HEK293 (cell line): ENCODE data around the gene CRB3.

Source experiments
- GLIS2 ChIP-seq: fragments of 450-650 bp; formaldehyde crosslinking; IDR thresholded peaks from 2 replicates; pipeline ENCODE4 v1.5.1; 2016; ENCODE audit warnings: missing biosample characterization, missing genetic modification characterization
- KLF16 ChIP-seq: fragments of 450-650 bp; formaldehyde crosslinking; IDR thresholded peaks from 2 replicates; pipeline ENCODE4 v1.5.1; 2017; ENCODE audit warnings: missing biosample characterization, missing genetic modification characterization
- MEIS1 ChIP-seq: sonication (generic); formaldehyde crosslinking; IDR thresholded peaks from 2 replicates; pipeline ENCODE4 v1.8.1; 2022; ENCODE audit warnings: missing genetic modification reagents, mild to moderate bottlenecking, borderline replicate concordance
- MYNN ChIP-seq: fragments of 450-650 bp; formaldehyde crosslinking; IDR thresholded peaks from 2 replicates; pipeline ENCODE4 v1.5.1; 2016; ENCODE audit warnings: missing biosample characterization, missing genetic modification characterization, borderline replicate concordance
- RBAK ChIP-seq: fragments of 450-650 bp; formaldehyde crosslinking; IDR thresholded peaks from 2 replicates; pipeline ENCODE4 v1.5.1; 2016; ENCODE audit warnings: missing biosample characterization, missing genetic modification characterization
- SCRT2 ChIP-seq: fragments of 450-650 bp; formaldehyde crosslinking; IDR thresholded peaks from 2 replicates; pipeline ENCODE4 v1.5.1; 2016; ENCODE audit warnings: missing biosample characterization, missing genetic modification characterization
- TSHZ1 ChIP-seq: fragments of 450-650 bp; formaldehyde crosslinking; IDR thresholded peaks from 2 replicates; pipeline ENCODE4 v1.5.1; 2016; ENCODE audit warnings: missing biosample characterization, missing genetic modification characterization, borderline replicate concordance
- YY2 ChIP-seq: fragments of 450-650 bp; formaldehyde crosslinking; IDR thresholded peaks from 2 replicates; pipeline ENCODE4 v1.5.1; 2016; ENCODE audit warnings: missing biosample characterization, missing genetic modification characterization
- ZBTB20 ChIP-seq: fragments of 450-650 bp; formaldehyde crosslinking; IDR thresholded peaks from 2 replicates; pipeline ENCODE4 v1.5.1; 2016; ENCODE audit warnings: missing biosample characterization, missing genetic modification characterization
- ZBTB48 ChIP-seq: fragments of 450-650 bp; formaldehyde crosslinking; IDR thresholded peaks from 2 replicates; pipeline ENCODE4 v1.5.1; 2016; ENCODE audit warnings: missing biosample characterization, missing genetic modification characterization
- ZBTB7A ChIP-seq: fragments of 450-650 bp; formaldehyde crosslinking; IDR thresholded peaks from 2 replicates; pipeline ENCODE4 v1.5.1; 2016; ENCODE audit warnings: low read depth, missing biosample characterization, missing genetic modification characterization
- ZFP37 ChIP-seq: fragments of 450-650 bp; formaldehyde crosslinking; IDR thresholded peaks from 2 replicates; pipeline ENCODE4 v1.5.1; 2016; ENCODE audit warnings: missing biosample characterization, missing genetic modification characterization
- ZNF114 ChIP-seq: fragments of 450-650 bp; formaldehyde crosslinking; IDR thresholded peaks from 2 replicates; pipeline ENCODE4 v1.5.0; 2017; ENCODE audit warnings: missing biosample characterization, missing genetic modification characterization
- ZNF133 ChIP-seq: fragments of 450-650 bp; formaldehyde crosslinking; IDR thresholded peaks from 2 replicates; pipeline ENCODE4 v1.5.1; 2016; ENCODE audit warnings: missing biosample characterization, missing genetic modification characterization
- ZNF16 ChIP-seq: fragments of 450-650 bp; formaldehyde crosslinking; IDR thresholded peaks from 2 replicates; pipeline ENCODE4 v1.5.1; 2016; ENCODE audit warnings: low read depth, missing biosample characterization, missing genetic modification characterization
- ZNF19 ChIP-seq: fragments of 450-650 bp; formaldehyde crosslinking; IDR thresholded peaks from 2 replicates; pipeline ENCODE4; 2016; ENCODE audit warnings: missing biosample characterization, missing genetic modification characterization, low read depth
- ZNF23 ChIP-seq: fragments of 450-650 bp; formaldehyde crosslinking; IDR thresholded peaks from 2 replicates; pipeline ENCODE4 v1.5.1; 2016; ENCODE audit warnings: missing biosample characterization, missing genetic modification characterization, borderline replicate concordance
- ZNF26 ChIP-seq: fragments of 450-650 bp; formaldehyde crosslinking; IDR thresholded peaks from 2 replicates; pipeline ENCODE4 v1.5.1; 2016; ENCODE audit warnings: missing biosample characterization, missing genetic modification characterization
- ZNF292 ChIP-seq: fragments of 450-650 bp; formaldehyde crosslinking; IDR thresholded peaks from 2 replicates; pipeline ENCODE4 v1.5.1; 2016; ENCODE audit warnings: low read depth, missing biosample characterization, missing genetic modification characterization, borderline replicate concordance
- ZNF394 ChIP-seq: fragments of 450-650 bp; formaldehyde crosslinking; IDR thresholded peaks from 2 replicates; pipeline ENCODE4 v1.5.1; 2016; ENCODE audit warnings: missing biosample characterization, missing genetic modification characterization, mild to moderate bottlenecking, moderate library complexity, borderline replicate concordance
- ZNF416 ChIP-seq: fragments of 450-650 bp; formaldehyde crosslinking; IDR thresholded peaks from 2 replicates; pipeline ENCODE4 v1.5.1; 2016; ENCODE audit warnings: missing biosample characterization, missing genetic modification characterization
- ZNF423 ChIP-seq: fragments of 450-650 bp; formaldehyde crosslinking; IDR thresholded peaks from 2 replicates; pipeline ENCODE4 v1.5.1; 2016; ENCODE audit warnings: missing biosample characterization, missing genetic modification characterization
- ZNF514 ChIP-seq: fragments of 450-650 bp; formaldehyde crosslinking; IDR thresholded peaks from 2 replicates; pipeline ENCODE4 v1.5.1; 2016; ENCODE audit warnings: missing biosample characterization, missing genetic modification characterization
- ZNF629 ChIP-seq: fragments of 450-650 bp; formaldehyde crosslinking; IDR thresholded peaks from 2 replicates; pipeline ENCODE4 v1.5.1; 2017; ENCODE audit warnings: missing biosample characterization, missing genetic modification characterization
- ZNF660 ChIP-seq: fragments of 450-650 bp; IDR thresholded peaks from 2 replicates; pipeline ENCODE4 v1.5.1; 2018; ENCODE audit warnings: missing biosample characterization, mild to moderate bottlenecking, missing genetic modification characterization
- ZNF670 ChIP-seq: fragments of 450-650 bp; formaldehyde crosslinking; IDR thresholded peaks from 2 replicates; pipeline ENCODE4 v1.5.1; 2016; ENCODE audit warnings: missing biosample characterization, missing genetic modification characterization, low read depth
- ZNF677 ChIP-seq: fragments of 450-650 bp; IDR thresholded peaks from 2 replicates; pipeline ENCODE4 v1.5.0; 2018; ENCODE audit warnings: missing biosample characterization, mild to moderate bottlenecking, missing genetic modification characterization, moderate library complexity
- ZNF707 ChIP-seq: fragments of 450-650 bp; formaldehyde crosslinking; IDR thresholded peaks from 2 replicates; pipeline ENCODE4 v1.5.1; 2016; ENCODE audit warnings: missing biosample characterization, missing genetic modification characterization
- ZNF776 ChIP-seq: fragments of 450-650 bp; formaldehyde crosslinking; IDR thresholded peaks from 2 replicates; pipeline ENCODE4 v1.5.0; 2017; ENCODE audit warnings: missing biosample characterization, missing genetic modification characterization, borderline replicate concordance
- TF ChIP-seq, protein P1 (sequence below): fragments of 450-650 bp; formaldehyde crosslinking; IDR thresholded peaks from 2 replicates; pipeline ENCODE4 v1.5.1; 2016; ENCODE audit warnings: missing biosample characterization, missing genetic modification characterization
- TF ChIP-seq, protein P2 (sequence below): sonication (generic); formaldehyde crosslinking; IDR thresholded peaks from 2 replicates; pipeline ENCODE4 v1.8.1; 2022; ENCODE audit warnings: mild to moderate bottlenecking, moderate library complexity, missing genetic modification reagents
- TF ChIP-seq, protein P3 (sequence below): fragments of 450-650 bp; formaldehyde crosslinking; IDR thresholded peaks from 2 replicates; pipeline ENCODE4 v1.5.1; 2016; ENCODE audit warnings: missing biosample characterization, missing genetic modification characterization

The CRB3 gene

DNA sequence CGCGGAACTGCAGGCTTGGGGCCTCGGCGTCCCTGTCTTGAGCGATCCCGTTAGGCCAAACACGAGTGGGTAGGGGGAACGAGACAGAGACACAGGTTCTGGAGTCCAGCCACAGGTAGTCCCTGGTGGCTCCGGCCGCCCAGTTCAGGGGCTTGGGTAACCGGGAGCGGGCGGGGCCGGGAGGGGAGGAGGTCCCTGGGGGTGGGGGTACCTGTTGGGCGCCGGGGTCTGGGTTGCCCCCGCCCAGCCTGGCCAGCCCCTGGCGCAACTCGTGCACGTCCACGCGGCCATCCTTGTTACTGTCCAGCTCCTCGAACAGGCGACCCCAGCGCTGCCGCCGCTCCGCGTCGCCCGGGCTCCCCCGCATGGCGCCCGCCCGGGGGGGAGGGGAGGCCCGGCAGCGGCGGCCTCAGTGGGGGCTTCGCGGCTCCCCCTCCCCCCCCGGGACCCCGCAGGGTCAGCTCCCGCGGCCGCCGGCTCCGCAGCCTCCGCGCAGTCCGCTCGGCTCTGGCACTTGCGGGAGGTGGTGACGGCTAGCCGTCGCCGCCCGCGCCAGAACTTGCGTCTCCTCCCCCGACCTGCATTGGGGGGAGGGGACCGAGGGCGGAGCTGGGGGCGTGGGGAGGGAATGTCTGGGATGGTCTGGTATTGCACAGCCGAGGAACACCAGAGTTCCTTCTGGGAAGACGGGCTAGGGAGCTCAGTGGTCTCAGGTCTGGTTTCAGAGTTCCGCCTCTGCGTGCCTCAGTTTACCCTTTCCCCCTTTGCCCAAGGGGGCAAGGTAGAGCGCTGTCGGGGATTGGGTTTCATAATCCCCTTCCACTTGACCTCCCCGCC lies 4.6 kb upstream of the CRB3 start, which contains the start of gene SLC25A23 (continued):
- no peak for TF ChIP-seq TSHZ1 (tag by site-specific recombination)
- no peak for TF ChIP-seq ZNF707
- TF ChIP-seq ZNF19 = no peak
- no peak for TF ChIP-seq ZNF423 (tag by site-specific recombination)
- TF ChIP-seq, protein P1, sequence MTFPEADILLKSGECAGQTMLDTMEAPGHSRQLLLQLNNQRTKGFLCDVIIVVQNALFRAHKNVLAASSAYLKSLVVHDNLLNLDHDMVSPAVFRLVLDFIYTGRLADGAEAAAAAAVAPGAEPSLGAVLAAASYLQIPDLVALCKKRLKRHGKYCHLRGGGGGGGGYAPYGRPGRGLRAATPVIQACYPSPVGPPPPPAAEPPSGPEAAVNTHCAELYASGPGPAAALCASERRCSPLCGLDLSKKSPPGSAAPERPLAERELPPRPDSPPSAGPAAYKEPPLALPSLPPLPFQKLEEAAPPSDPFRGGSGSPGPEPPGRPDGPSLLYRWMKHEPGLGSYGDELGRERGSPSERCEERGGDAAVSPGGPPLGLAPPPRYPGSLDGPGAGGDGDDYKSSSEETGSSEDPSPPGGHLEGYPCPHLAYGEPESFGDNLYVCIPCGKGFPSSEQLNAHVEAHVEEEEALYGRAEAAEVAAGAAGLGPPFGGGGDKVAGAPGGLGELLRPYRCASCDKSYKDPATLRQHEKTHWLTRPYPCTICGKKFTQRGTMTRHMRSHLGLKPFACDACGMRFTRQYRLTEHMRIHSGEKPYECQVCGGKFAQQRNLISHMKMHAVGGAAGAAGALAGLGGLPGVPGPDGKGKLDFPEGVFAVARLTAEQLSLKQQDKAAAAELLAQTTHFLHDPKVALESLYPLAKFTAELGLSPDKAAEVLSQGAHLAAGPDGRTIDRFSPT (tag by site-specific recombination) = peak; percentile 58; the same call in 1 of the 2 replicates
- TF ChIP-seq ZBTB20 (tag by site-specific recombination) = no peak; the same call in 1 of the 2 replicates
- no peak for TF ChIP-seq RBAK (tag by site-specific recombination)
- TF ChIP-seq SCRT2 (tag by site-specific recombination) = peak; percentile 92
- TF ChIP-seq ZFP37 (tag by site-specific recombination) = no peak
- TF ChIP-seq ZBTB7A (tag by site-specific recombination) = 0 out of 2 replicates have a peak, but pooled peaks have one; percentile 12
- TF ChIP-seq, protein P2, sequence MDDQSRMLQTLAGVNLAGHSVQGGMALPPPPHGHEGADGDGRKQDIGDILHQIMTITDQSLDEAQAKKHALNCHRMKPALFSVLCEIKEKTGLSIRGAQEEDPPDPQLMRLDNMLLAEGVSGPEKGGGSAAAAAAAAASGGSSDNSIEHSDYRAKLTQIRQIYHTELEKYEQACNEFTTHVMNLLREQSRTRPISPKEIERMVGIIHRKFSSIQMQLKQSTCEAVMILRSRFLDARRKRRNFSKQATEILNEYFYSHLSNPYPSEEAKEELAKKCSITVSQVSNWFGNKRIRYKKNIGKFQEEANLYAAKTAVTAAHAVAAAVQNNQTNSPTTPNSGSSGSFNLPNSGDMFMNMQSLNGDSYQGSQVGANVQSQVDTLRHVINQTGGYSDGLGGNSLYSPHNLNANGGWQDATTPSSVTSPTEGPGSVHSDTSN (CRISPR knock-in tag) = no peak
- no peak for TF ChIP-seq ZNF776 (tag by site-specific recombination)
- TF ChIP-seq, protein P3, sequence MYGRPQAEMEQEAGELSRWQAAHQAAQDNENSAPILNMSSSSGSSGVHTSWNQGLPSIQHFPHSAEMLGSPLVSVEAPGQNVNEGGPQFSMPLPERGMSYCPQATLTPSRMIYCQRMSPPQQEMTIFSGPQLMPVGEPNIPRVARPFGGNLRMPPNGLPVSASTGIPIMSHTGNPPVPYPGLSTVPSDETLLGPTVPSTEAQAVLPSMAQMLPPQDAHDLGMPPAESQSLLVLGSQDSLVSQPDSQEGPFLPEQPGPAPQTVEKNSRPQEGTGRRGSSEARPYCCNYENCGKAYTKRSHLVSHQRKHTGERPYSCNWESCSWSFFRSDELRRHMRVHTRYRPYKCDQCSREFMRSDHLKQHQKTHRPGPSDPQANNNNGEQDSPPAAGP (tag by site-specific recombination) = no peak
- no peak for TF ChIP-seq MEIS1 (CRISPR knock-in tag)
- TF ChIP-seq KLF16 (tag by site-specific recombination) = no peak
- TF ChIP-seq YY2 = no peak
- TF ChIP-seq ZNF660 (tag by site-specific recombination) = no peak
- TF ChIP-seq ZNF514 (tag by site-specific recombination) = no peak
- no peak for TF ChIP-seq GLIS2 (tag by site-specific recombination)
- no peak for TF ChIP-seq ZNF23
- TF ChIP-seq ZNF629 (tag by site-specific recombination) = no peak
- no peak for TF ChIP-seq ZNF114
- TF ChIP-seq ZBTB48 (tag by site-specific recombination) = peak; percentile 97
- no peak for TF ChIP-seq MYNN (tag by site-specific recombination)
- TF ChIP-seq ZNF677 = no peak
- no peak for TF ChIP-seq ZNF16 (tag by site-specific recombination)
- TF ChIP-seq ZNF26 (tag by site-specific recombination) = no peak
- TF ChIP-seq ZNF670 (tag by site-specific recombination) = no peak
- TF ChIP-seq ZNF394 (tag by site-specific recombination) = no peak
- no peak for TF ChIP-seq ZNF292
- TF ChIP-seq ZNF416 (tag by site-specific recombination) = no peak
- 0 out of 2 replicates have a peak, but pooled peaks have one; percentile 20 for TF ChIP-seq ZNF133 (tag by site-specific recombination)
